ENCODE data around the gene DOK3. TPM values are rescaled to one million over a fixed set of nuclear protein-coding genes. Genes with fewer than 3 reads are reported as not detected.

The DOK3 gene
- total and polyA plus RNA-seq, 10 donors, result 69.9 to 231 (median 142) TPM

DNA sequence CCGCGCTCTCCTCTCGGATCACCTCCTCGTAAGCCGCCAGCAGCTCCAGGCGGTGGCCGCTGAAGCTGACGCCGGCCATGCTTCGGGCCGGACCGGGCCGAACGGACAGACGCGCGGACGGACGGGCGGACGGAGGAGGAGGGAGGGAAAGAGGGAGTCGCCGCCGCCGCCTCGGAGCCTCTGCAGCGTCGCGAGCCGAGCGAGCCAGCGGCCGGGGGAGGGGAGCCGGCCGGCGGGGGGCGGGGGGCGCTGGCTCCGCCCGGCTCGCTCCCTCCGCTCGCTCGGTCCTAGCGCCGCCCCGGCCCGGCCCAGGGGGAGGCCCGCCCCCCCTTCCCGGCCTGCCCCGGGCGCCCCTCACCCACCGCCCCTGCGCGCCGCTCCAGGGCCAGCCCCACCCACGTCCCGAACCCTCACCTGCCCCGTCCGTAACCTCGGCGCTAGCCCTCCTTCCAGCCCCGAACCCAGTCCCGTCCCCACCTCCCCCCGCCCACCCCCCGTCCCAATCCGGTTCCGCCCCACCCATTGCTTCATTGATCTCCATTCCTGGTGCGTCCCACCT lies 36.1 kb downstream of the DOK3 start, which contains the start of gene DBN1:
Gene DBN1 (minus strand): TSS at position 192 of the 559 bp plus-strand sequence. CDS start 113 bp downstream, at position 79.
- peaks cover 4 to 94% (median 59%) of the 10 kb centered on the region in 6 donors for H3K4me1 ChIP-seq
- no peaks in the 10 kb centered on the region for H3K36me3 ChIP-seq
- H3K27ac ChIP-seq, result peak within 1 kb of the TSS in 7 of 8 donors; percentile 27 to 81 (median 66)
- intact Hi-C loops (cut with DNase I; ENCODE audit: low total_unique reads), result no loop called here
- TF ChIP-seq POLR2AphosphoS5 (IDR thresholded peaks at IDR 0.05) (peak in 2 of 3 donors; percentile 33 to 52), CTCF (IDR thresholded peaks at IDR 0.05 in 8 of 11, conservative IDR thresholded peaks at IDR 0.05 in 3 of 11) (no peak), POLR2A (IDR thresholded peaks at IDR 0.05) (no peak)
- no peaks in the 10 kb centered on the region for H3K9me3 ChIP-seq
- 2 to 7% (median 4%) methylated on average over 23 to 55 of the region's 69 CpGs for WGBS, 5 donors
- H3K4me3 ChIP-seq, result peak within 1 kb of the TSS; percentile 38 to 82 (median 53)
- peaks cover 0 to 32% (median 10%) of the 10 kb centered on the region in 7 donors for H3K27me3 ChIP-seq (replicated peaks in 1 of 7)
- DNase-seq, result no peak

DNA sequence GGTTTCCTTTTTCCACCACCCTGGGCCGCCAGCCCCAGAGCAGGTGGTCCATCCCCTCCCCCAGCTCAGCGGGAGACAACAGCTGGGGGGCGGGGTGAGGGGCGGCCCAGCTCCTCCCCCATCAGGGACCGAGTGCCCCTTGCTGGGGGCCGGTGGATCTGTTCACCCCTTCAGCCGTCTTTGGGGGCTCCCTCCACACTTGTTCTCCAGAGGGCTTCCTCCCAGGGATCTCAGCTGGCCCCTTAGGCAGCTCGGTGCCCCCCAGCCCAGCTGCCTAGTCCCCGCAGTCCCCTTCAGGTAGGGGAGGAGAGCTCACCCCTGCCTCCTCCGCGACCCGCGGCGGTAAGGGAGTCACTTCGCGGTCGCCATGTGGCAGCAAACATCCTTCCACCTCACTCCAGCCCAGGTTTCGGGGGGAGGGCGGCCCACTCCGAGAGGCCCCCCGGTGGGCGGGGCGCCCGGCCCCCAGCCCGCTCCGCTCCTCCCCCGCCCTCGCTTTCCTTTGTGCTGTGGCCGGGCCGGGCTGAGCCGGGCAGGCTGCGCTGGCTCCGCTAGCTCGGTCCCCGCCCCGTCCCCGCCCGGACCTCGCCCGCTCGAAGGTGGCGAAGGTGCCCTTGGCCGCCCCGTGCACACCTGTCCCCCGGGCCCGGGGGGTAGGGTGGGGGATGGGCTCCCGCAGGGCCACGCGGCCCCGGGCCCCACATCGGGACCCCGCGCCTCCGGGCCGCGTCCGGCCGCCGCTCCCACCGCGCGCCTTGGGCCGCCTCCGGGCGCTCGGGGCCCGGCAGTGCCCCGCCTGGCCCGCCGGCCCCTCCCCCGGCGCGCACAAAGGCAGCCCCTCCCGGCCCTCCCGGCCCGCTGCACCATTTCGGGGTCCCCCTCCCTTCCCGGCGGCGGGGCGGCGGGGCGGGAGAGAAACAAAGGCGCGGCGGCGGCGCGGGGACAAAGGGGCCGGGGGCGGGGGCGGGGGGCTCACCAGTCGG lies 36.9 kb downstream of the DOK3 start:
- Histone ChIP-seq H3K36me3 (no peaks in the 10 kb centered on the region), H3K27ac (peak overlapping the region in 7 of 8 donors; percentile 27 to 81 (median 66)), H3K4me1 (peaks cover 4 to 86% (median 52%) of the 10 kb centered on the region in 6 donors), H3K27me3 (replicated peaks in 1 of 7) (peaks cover 0 to 32% (median 10%) of the 10 kb centered on the region in 7 donors), H3K9me3 (no peaks in the 10 kb centered on the region), H3K4me3 (peak overlapping the region; percentile 38 to 82 (median 53))
- DNase-seq, result peak; percentile 85
- 2% methylated on average over 32 to 93 of the region's 93 CpGs for WGBS, 5 donors
- TF ChIP-seq POLR2AphosphoS5 (IDR thresholded peaks at IDR 0.05), result peak in 2 of 3 donors; percentile 11 to 36
- no peak for TF ChIP-seq POLR2A (IDR thresholded peaks at IDR 0.05)
- TF ChIP-seq CTCF (IDR thresholded peaks at IDR 0.05 in 8 of 11, conservative IDR thresholded peaks at IDR 0.05 in 3 of 11), result no peak
- intact Hi-C loops (cut with DNase I; ENCODE audit: low total_unique reads), result no loop called here

DNA sequence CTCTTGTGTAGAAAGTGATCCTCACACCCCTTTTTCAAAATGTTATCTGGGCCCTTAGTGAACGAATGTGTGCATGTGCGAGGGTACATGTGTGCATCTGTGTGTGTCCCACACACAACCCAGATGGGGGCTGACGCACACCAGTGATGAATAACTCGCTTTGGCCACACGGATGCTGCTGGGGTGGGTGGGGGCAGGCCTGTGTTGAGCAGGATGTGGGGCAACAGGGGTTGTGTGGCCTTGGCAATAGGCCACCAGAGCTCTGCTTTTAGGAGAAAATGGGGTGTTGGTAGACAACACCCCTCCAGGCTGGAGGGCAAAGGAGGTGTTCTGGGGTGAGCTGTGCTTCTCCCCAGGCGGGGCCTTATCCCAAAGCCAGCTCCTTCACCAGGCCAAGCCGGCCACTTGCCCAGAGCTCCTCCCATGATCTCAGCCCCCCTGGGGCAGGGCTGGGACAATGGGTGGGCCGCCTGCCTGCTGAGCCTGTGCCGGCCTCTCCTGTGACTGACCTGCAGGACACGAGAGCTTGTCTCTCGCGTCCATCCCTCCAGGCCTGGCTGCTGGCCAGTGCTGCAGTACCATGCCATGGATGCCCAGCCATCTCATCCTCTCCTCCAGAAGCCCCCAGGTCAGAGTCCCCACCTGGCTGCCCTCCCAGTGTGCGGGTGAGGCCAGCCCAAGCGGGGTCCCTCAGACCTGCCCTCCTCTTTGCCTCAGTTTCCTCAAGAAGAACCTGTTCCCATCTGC lies 37.8 kb downstream of the DOK3 start:
- peaks cover 0 to 32% (median 10%) of the 10 kb centered on the region in 7 donors for H3K27me3 ChIP-seq (replicated peaks in 1 of 7)
- no peaks in the 10 kb centered on the region for H3K9me3 ChIP-seq
- DNase-seq, result no peak
- H3K4me1 ChIP-seq, result peaks cover 4 to 77% (median 47%) of the 10 kb centered on the region in 6 donors
- 73 to 76% (median 75%) methylated on average over 9 to 14 of the region's 14 CpGs for WGBS, 5 donors
- peak overlapping the region in 3 of 8 donors; percentile 72 to 81 (median 78) for H3K27ac ChIP-seq
- intact Hi-C loops (cut with DNase I; ENCODE audit: low total_unique reads), result no loop called here
- peak overlapping the region in 5 of 8 donors; percentile 50 to 82 (median 59) for H3K4me3 ChIP-seq
- no peak for TF ChIP-seq POLR2AphosphoS5 (IDR thresholded peaks at IDR 0.05)
- no peak for TF ChIP-seq CTCF (IDR thresholded peaks at IDR 0.05 in 8 of 11, conservative IDR thresholded peaks at IDR 0.05 in 3 of 11)
- TF ChIP-seq POLR2A (IDR thresholded peaks at IDR 0.05), result no peak
- H3K36me3 ChIP-seq, result peaks cover 0 to 10% (median 4%) of the 10 kb centered on the region in 6 donors
